Neural cell (in vitro differentiated cells): ENCODE results near the gene SQSTM1. TPM values are rescaled to one million over a fixed set of nuclear protein-coding genes. Genes with fewer than 3 reads are reported as not detected.

Experiments used
- H2AFZ ChIP-seq: fragments of 200-600, 300-800 bp; sonication (generic), shearing (Covaris generic); 2 replicates; pipeline ENCODE4 v1.6.0; 2014; ENCODE audit warnings: low read depth, mild to moderate bottlenecking, antibody characterized with exemption, low read length, moderate library complexity
- H3F3A ChIP-seq: fragments of 200-600 bp; shearing (Covaris generic); 2 replicates; pipeline ENCODE4 v1.6.1; 2016; ENCODE audit warnings: mild to moderate bottlenecking, moderate library complexity, mixed read lengths, antibody characterized with exemption, low read length; ENCODE audit not compliant: insufficient read depth, poor library complexity, severe bottlenecking
- H3K27ac ChIP-seq: fragments of 200-600, 300-800 bp; sonication (generic), shearing (Covaris generic); 2 replicates; pipeline ENCODE4 v1.5.1; 2014; ENCODE audit warnings: mild to moderate bottlenecking, low read length, moderate library complexity
- H3K27me3 ChIP-seq: fragments of 300-800, 200-600 bp; sonication (generic), shearing (Covaris generic); 2 replicates; pipeline ENCODE4 v1.6.0; 2014; ENCODE audit warnings: mild to moderate bottlenecking, low read depth, low read length, moderate library complexity; ENCODE audit not compliant: insufficient read depth
- H3K36me3 ChIP-seq: fragments of 300-800, 200-600 bp; sonication (generic), shearing (Covaris generic); 2 replicates; pipeline ENCODE4 v1.5.1; 2014; ENCODE audit warnings: mild to moderate bottlenecking, antibody characterized with exemption, low read length, moderate library complexity; ENCODE audit not compliant: insufficient read depth
- H3K4me2 ChIP-seq: fragments of 300-800, 200-600 bp; sonication (generic), shearing (Covaris generic); 2 replicates; pipeline ENCODE4 v1.6.0; 2014; ENCODE audit warnings: mild to moderate bottlenecking, low read length
- H3K4me3 ChIP-seq: fragments of 300-800, 200-600 bp; sonication (generic), shearing (Covaris generic); 2 replicates; pipeline ENCODE4 v1.5.1; 2014; ENCODE audit warnings: mild to moderate bottlenecking, low read length, moderate library complexity
- H3K79me2 ChIP-seq: fragments of 200-600 bp; shearing (Covaris generic); replicated peaks from 2 replicates; pipeline ENCODE4 v1.6.0; 2014; ENCODE audit warnings: mild to moderate bottlenecking, low read length, moderate library complexity; ENCODE audit not compliant: insufficient read depth
- H3K9ac ChIP-seq: fragments of 300-800, 200-600 bp; sonication (generic), shearing (Covaris generic); 2 replicates; pipeline ENCODE4 v1.6.1; 2016; ENCODE audit warnings: mild to moderate bottlenecking, low read length, mixed read lengths
- H3K9me2 ChIP-seq: fragments of 200-600 bp; shearing (Covaris generic); 2 replicates; pipeline ENCODE4 v1.6.1; 2016; ENCODE audit warnings: mild to moderate bottlenecking, low read length, mixed read lengths; ENCODE audit not compliant: insufficient read depth
- H3K9me3 ChIP-seq: fragments of 200-600, 300-800 bp; sonication (generic), shearing (Covaris generic); 2 replicates; pipeline ENCODE4 v1.6.1; 2016; ENCODE audit warnings: mild to moderate bottlenecking, mixed run types, low read length, moderate library complexity, mixed read lengths
- H4K20me1 ChIP-seq: fragments of 200-600 bp; shearing (Covaris generic); 2 replicates; pipeline ENCODE4 v1.6.1; 2016; ENCODE audit warnings: mild to moderate bottlenecking, mixed run types; ENCODE audit not compliant: insufficient read depth
- EP300 ChIP-seq: fragments of 450-650 bp; conservative IDR thresholded peaks from 2 replicates; pipeline ENCODE4 v1.6.1; 2014; ENCODE audit warnings: antibody characterized with exemption, mild to moderate bottlenecking, moderate library complexity; ENCODE audit not compliant: poor library complexity, severe bottlenecking
- EZH2 ChIP-seq: fragments of 200-600, 300-800 bp; shearing (Covaris generic), sonication (generic); IDR thresholded peaks from 2 replicates; pipeline ENCODE4 v1.6.1; 2014; ENCODE audit warnings: antibody characterized with exemption, low read length, borderline replicate concordance, mild to moderate bottlenecking; ENCODE audit not compliant: insufficient read depth, poor library complexity, severe bottlenecking
- MXI1 ChIP-seq: fragments of 450-650 bp; conservative IDR thresholded peaks from 2 replicates; pipeline ENCODE4 v1.6.1; 2014; ENCODE audit warnings: antibody characterized with exemption, mild to moderate bottlenecking; ENCODE audit not compliant: poor library complexity, severe bottlenecking
- POLR2AphosphoS5 ChIP-seq: IDR thresholded peaks from 2 replicates; pipeline ENCODE4 v1.6.1; 2012
- RAD21 ChIP-seq: fragments of 450-650 bp; conservative IDR thresholded peaks from 2 replicates; pipeline ENCODE4 v1.6.1; 2014; ENCODE audit warnings: antibody characterized with exemption, mild to moderate bottlenecking, moderate library complexity
- SMC3 ChIP-seq: fragments of 450-650 bp; conservative IDR thresholded peaks from 2 replicates; pipeline ENCODE4 v1.6.1; 2014; ENCODE audit warnings: antibody characterized with exemption, mild to moderate bottlenecking, moderate library complexity; ENCODE audit not compliant: poor library complexity
- TAF1 ChIP-seq: IDR thresholded peaks from 2 replicates; pipeline ENCODE4 v1.6.1; 2012; ENCODE audit warnings: low read depth
- polyA plus RNA-seq: library from polyadenylated mRNA; depleted of rRNA; stranded (reverse); fragments of >200 nt; gene quantifications from 2 replicates; pipeline ENCODE4 v1.2.3, GENCODE V29; 2014
- TF ChIP-seq, protein P1 (sequence below): fragments of 450-650 bp; IDR thresholded peaks from 2 replicates; pipeline ENCODE4 v1.5.1; 2014; ENCODE audit warnings: antibody characterized with exemption, mild to moderate bottlenecking, moderate library complexity; ENCODE audit not compliant: poor library complexity, severe bottlenecking

Gene SQSTM1
- polyA plus RNA-seq, 1 donor from 2014 or later: 64.5 TPM

- Histone ChIP-seq H3K4me3 (no peak overlapping the region), H3K9me3 (no peaks in the 10 kb centered on the region), H3K4me2 (no peak overlapping the region), H3K79me2 (no peaks in the 10 kb centered on the region), H4K20me1 (no peaks in the 10 kb centered on the region), H2AFZ (no peak overlapping the region), H3K9me2 (no peaks in the 10 kb centered on the region), H3F3A (no peaks in the 10 kb centered on the region), H3K9ac (no peak overlapping the region), H3K36me3 (peaks cover 14% of the 10 kb centered on the region), H3K27me3 (no peaks in the 10 kb centered on the region), H3K27ac (no peak overlapping the region)
- TF ChIP-seq MXI1 (no peak), POLR2AphosphoS5 (no peak), EZH2 (no peak), RAD21 (no peak), TAF1 (no peak), EP300 (no peak)
- TF ChIP-seq, protein P1, sequence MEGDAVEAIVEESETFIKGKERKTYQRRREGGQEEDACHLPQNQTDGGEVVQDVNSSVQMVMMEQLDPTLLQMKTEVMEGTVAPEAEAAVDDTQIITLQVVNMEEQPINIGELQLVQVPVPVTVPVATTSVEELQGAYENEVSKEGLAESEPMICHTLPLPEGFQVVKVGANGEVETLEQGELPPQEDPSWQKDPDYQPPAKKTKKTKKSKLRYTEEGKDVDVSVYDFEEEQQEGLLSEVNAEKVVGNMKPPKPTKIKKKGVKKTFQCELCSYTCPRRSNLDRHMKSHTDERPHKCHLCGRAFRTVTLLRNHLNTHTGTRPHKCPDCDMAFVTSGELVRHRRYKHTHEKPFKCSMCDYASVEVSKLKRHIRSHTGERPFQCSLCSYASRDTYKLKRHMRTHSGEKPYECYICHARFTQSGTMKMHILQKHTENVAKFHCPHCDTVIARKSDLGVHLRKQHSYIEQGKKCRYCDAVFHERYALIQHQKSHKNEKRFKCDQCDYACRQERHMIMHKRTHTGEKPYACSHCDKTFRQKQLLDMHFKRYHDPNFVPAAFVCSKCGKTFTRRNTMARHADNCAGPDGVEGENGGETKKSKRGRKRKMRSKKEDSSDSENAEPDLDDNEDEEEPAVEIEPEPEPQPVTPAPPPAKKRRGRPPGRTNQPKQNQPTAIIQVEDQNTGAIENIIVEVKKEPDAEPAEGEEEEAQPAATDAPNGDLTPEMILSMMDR: no peak
Observed at GRCh38 chr5:179839328-179840256, 18.9 kb downstream of the SQSTM1 start.

- TF ChIP-seq TAF1 (no peak), SMC3 (no peak), POLR2AphosphoS5 (no peak), EZH2 (no peak)
- TF ChIP-seq, protein P1: no peak
- Histone ChIP-seq H3K4me2 (no peak overlapping the region), H3K27ac (no peak overlapping the region), H3F3A (no peaks in the 10 kb centered on the region), H3K9ac (no peak overlapping the region), H3K4me3 (no peak overlapping the region), H3K79me2 (no peaks in the 10 kb centered on the region), H2AFZ (no peak overlapping the region), H3K36me3 (peaks cover 14% of the 10 kb centered on the region), H3K9me2 (no peaks in the 10 kb centered on the region), H3K27me3 (no peaks in the 10 kb centered on the region), H4K20me1 (no peaks in the 10 kb centered on the region), H3K9me3 (no peaks in the 10 kb centered on the region)
Observed at GRCh38 chr5:179840321-179840720, 19.6 kb downstream of the SQSTM1 start.
